Progenitor cell of endocrine pancreas (in vitro differentiated cells): ENCODE data around the gene CLHC1. TPM values are rescaled to one million over a fixed set of nuclear protein-coding genes. Genes with fewer than 3 reads are reported as not detected.
"Not testable (repeated sequence)": the region's sequence is repeated elsewhere in the genome, so short reads cannot be mapped to it uniquely, and the experiment has no call there.

Source experiments
- DNase-seq: peaks from one replicate; pipeline ENCODE4 v3.0.0; 2021; ENCODE audit warnings: low spot score; ENCODE audit not compliant: unreplicated experiment
- H3K27ac Mint-ChIP-seq: 2 replicates; pipeline ENCODE4 v1.8.0; 2021; ENCODE audit warnings: mild to moderate bottlenecking, moderate library complexity, mixed read lengths
- H3K27me3 Mint-ChIP-seq: 2 replicates; pipeline ENCODE4 v1.8.0; 2021; ENCODE audit warnings: mixed read lengths
- H3K36me3 Mint-ChIP-seq: 2 replicates; pipeline ENCODE4 v1.8.0; 2022; ENCODE audit warnings: mixed read lengths; ENCODE audit not compliant: insufficient read depth
- H3K4me1 Mint-ChIP-seq: 2 replicates; pipeline ENCODE4 v1.8.0; 2021; ENCODE audit warnings: low read depth, mixed read lengths
- H3K4me3 Mint-ChIP-seq: 2 replicates; pipeline ENCODE4 v1.8.0; 2021; ENCODE audit warnings: low read depth, mild to moderate bottlenecking, moderate library complexity, mixed read lengths
- H3K9me3 Mint-ChIP-seq: 2 replicates; pipeline ENCODE4 v1.8.0; 2021; ENCODE audit warnings: low read depth, mixed read lengths
- CTCF ChIP-seq: fragments of 200-600 bp; sonication (generic); IDR thresholded peaks from one replicate; pipeline ENCODE4 v1.5.0; 2021; ENCODE audit warnings: antibody characterized with exemption, mild to moderate bottlenecking; ENCODE audit not compliant: unreplicated experiment
- total RNA-seq: library from RNA; stranded (reverse); gene quantifications from 2 replicates; pipeline ENCODE4 v1.2.1, GENCODE V29; 2021

Gene CLHC1
- total RNA-seq, 1 donor from 2014 or later = 43.9 TPM

DNA sequence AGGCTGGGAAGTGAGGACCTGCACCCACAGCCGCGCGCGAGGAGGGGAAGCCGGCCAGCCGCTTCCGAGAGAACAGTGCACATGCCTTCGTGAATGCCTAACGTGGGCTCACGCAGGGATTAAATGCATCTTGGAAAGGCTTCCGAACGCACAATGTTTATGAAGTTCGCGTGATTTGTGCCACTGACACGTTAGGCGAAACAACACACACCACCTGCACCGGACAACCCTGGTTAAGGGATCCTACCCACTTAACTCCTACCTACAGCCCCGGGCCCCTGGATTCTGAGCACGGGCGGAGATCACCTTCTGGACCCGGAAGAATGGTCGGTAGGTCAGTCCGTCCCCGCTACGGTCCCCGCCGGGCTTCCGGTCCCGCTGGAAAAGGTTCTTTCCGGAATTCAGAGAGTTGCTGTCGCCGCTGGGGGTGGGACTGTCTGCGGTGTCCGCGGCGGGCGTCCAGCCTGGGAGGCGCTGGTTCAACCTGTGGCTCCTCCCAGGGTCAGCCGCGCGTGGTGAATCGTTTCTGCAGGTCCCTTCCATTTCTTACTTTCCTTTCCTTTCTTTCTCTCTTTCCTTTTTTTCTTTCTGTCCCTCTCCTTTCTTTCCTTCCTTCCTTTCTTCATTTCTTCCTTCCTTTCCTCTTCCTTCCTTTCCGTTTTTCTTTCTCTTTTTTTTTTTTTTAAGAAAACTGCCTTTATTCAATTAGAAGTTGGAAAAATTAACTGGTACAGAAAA lies 37.0 kb upstream of the CLHC1 start, which contains the start of gene MTIF2:
Gene MTIF2 (minus strand): TSS at position 325 of the 738 bp plus-strand sequence. CDS start 5,373 bp downstream, outside the sequence.
- peak; percentile 18 for TF ChIP-seq CTCF
- Mint-ChIP-seq H3K4me3 (peak within 1 kb of the TSS; percentile 96), H3K36me3 (peaks cover 3% of the 10 kb centered on the region), H3K4me1 (peaks cover 12% of the 10 kb centered on the region), H3K27ac (peak within 1 kb of the TSS; percentile 97), H3K27me3 (no peaks in the 10 kb centered on the region), H3K9me3 (no peaks in the 10 kb centered on the region)
- peak; percentile 88 for DNase-seq

DNA sequence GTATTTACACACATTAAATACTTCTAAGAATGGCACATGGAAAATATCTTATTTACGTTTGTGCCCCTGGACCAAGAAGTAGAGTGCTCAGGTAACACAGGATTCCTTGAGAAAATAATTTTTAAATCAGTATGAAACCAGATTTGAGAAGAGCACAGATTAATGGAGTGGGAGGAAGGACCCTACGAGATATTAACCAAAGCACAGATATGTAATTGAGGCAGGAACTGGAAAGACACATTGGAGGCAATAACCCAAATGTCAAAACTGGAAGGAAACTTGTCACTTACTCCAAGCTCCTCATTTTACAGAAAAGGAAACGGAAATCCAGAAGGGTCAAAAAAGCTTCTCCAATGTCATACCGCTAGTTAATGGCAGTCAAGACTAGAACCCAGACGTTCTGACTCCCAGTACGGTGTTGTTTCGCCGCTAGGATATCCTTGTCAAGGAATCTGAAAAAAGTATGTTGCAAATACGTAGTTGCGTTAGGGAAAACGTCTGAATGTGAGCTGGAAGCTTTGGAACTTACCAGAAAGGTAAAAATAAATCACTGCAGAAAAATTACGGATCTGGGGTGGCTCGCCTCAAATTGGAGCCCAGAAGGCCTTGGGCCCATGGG lies 36.3 kb upstream of the CLHC1 start:
- Mint-ChIP-seq H3K4me3 (peak overlapping the region; percentile 96), H3K27me3 (no peaks in the 10 kb centered on the region), H3K9me3 (no peaks in the 10 kb centered on the region), H3K36me3 (peaks cover 3% of the 10 kb centered on the region), H3K27ac (peak overlapping the region; percentile 97), H3K4me1 (peaks cover 12% of the 10 kb centered on the region)
- DNase-seq = no peak
- no peak for TF ChIP-seq CTCF

DNA sequence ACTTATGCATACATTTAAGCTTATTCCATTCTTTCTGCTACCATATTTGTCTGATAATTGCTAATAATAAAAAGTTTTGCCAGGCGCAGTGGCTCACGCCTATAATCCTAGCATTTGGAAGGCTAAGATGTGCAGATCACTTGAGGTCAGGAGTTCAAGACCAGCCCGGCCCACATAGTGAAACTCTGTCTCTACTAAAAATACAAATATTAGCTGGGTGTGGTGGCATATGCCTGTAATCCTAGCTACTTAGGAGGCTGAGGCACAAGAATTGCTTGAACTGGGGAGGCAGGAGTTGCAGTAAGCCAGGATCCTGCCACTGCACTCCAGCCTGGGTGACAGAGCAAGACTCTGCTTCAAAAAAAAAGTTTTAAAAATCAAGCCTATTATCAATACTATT lies 27.5 kb upstream of the CLHC1 start:
- H3K27me3 Mint-ChIP-seq, H3K4me3 Mint-ChIP-seq, H3K4me1 Mint-ChIP-seq, H3K9me3 Mint-ChIP-seq, H3K36me3 Mint-ChIP-seq, DNase-seq: not testable (repeated sequence)
- peak overlapping the region; percentile 41 for H3K27ac Mint-ChIP-seq

- no peak overlapping the region for H3K4me3 Mint-ChIP-seq
- peaks cover 5% of the 10 kb centered on the region for H3K36me3 Mint-ChIP-seq
- H3K27me3 Mint-ChIP-seq = no peaks in the 10 kb centered on the region
- no peak overlapping the region for H3K27ac Mint-ChIP-seq
- DNase-seq = no peak
- H3K4me1 Mint-ChIP-seq = no peaks in the 10 kb centered on the region
- no peaks in the 10 kb centered on the region for H3K9me3 Mint-ChIP-seq
- TF ChIP-seq CTCF = no peak
Observed at GRCh38 chr2:55252832-55253231, 20.7 kb upstream of the CLHC1 start.

DNA sequence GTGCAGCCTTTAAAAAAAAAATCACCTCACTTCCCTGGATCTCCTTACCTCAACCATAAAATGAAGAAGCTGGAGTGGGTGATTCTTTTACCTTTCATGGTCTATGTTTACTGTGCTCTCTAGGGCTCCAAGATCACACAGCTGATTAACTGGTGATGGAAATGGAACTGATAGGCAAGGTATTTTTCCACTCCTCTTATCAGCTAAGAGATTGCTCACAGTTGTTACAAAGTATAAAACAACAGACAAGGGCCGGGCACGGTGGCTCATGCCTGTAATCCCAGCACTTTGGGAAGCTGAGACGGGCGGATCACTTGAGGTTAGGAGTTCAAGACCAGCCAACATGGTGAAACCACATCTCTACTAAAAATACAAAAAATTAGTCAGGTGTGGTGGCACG lies 14.9 kb upstream of the CLHC1 start:
- no peak for TF ChIP-seq CTCF
- H3K9me3 Mint-ChIP-seq = no peaks in the 10 kb centered on the region
- no peaks in the 10 kb centered on the region for H3K27me3 Mint-ChIP-seq
- no peak for DNase-seq
- no peaks in the 10 kb centered on the region for H3K4me1 Mint-ChIP-seq
- peak overlapping the region; percentile 31 for H3K27ac Mint-ChIP-seq
- no peak overlapping the region for H3K4me3 Mint-ChIP-seq
- H3K36me3 Mint-ChIP-seq = peaks cover 4% of the 10 kb centered on the region
